Activated CD4-positive, CD25-positive, alpha-beta regulatory T cell treated with anti-CD3 and anti-CD28 coated beads, Interleukin-2, amount 50 U/mL, for 24 hours (primary cell): Measurements from ENCODE around the gene ITPR3.

Source experiments
- ATAC-seq, 2 donors: fragments of 150-1000 bp; cut with Tn5 transposase; one replicate each; pipeline ENCODE4 v1.10.0; 2021; ENCODE audit warnings: mild to moderate bottlenecking in 1 of 2, moderate library complexity in 1 of 2

Gene ITPR3

GRCh38 chr6:33722103-33722623 is 101.0 kb downstream of the ITPR3 start:
- ATAC-seq = no peak

DNA sequence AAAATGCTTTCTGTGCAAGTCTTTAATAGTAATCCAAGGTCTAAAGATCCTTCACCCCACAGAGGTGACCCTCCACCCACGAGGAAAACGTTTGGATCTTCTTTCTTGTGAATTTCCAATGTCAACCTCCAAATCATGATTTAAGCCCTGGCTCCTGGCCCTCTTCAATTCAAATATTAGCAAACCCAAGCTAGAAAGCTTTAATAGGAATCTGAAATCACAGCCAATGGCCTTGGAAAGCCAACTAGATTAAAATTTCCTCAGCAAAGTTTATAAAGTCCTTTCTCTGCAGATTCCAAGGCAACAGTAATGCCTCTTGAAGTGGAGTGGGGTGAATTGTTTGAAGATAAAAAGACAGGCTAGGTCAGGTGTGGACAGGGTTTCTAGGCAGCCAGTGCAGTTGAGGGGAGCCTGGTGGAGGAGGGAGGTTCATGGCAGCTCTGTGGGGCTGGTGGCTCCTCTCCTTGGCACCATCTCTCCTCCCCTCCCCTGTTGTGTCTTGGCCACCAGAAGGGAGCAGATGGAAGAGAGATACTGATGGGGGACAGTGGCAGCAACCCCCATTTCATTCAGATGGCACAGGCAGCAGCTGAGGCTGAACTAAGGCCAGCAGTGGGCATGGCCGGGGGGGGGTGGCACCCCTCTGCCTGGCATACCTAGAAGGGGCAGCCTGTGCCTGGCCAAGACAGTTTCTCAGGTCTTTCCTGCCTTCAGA is 102.4 kb downstream of the ITPR3 start:
- ATAC-seq = no peak

- no peak for ATAC-seq
Measured at GRCh38 chr6:33724102-33725023, 103.2 kb downstream of the ITPR3 start.

DNA sequence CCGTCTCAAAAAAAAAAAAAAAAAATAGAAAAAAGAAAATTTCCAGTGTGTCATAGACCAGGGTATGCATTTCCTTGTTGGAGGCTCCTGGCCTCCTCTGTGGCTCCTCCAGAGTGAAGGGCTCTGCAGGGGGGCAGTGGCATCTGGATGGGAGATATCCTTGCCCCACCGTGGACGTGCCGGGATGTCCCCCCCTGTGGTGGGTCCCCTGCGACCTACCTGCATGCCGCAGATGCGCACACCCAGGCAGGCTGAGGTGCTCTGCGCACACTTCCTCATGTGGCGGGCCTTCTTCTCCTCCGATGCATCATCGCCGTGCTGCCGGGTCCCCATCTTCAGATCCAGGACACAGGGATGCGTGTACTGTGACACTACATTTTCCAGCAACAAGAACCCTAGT is 104.1 kb downstream of the ITPR3 start:
- ATAC-seq = no peak

GRCh38 chr6:33725891-33726673 is 105.0 kb downstream of the ITPR3 start:
- no peak for ATAC-seq

GRCh38 chr6:33726696-33727095 is 105.6 kb downstream of the ITPR3 start:
- ATAC-seq = no peak

DNA sequence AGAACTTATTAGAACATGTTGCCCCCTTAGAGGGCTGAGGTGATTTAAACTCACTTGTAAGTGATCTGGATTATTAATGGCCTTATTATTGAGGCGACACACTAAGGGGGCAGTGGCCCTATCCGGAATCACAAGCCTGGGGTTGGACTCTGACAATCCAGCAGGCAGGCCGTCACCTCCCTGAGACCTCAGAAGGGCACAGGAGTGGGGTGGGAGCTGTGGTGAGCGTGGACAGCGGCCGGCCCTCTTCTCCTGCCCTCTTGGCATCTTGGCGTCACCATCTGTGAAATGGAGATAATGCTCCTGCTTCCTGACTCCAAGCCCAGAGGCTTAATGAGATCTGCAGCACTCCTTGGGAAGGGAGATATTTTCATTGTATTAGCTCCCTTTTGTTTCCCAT is 106.0 kb downstream of the ITPR3 start:
- no peak for ATAC-seq

GRCh38 chr6:33727932-33728331 is 106.8 kb downstream of the ITPR3 start:
- ATAC-seq = no peak

- ATAC-seq = no peak
Measured at GRCh38 chr6:33728438-33728837, 107.3 kb downstream of the ITPR3 start.

DNA sequence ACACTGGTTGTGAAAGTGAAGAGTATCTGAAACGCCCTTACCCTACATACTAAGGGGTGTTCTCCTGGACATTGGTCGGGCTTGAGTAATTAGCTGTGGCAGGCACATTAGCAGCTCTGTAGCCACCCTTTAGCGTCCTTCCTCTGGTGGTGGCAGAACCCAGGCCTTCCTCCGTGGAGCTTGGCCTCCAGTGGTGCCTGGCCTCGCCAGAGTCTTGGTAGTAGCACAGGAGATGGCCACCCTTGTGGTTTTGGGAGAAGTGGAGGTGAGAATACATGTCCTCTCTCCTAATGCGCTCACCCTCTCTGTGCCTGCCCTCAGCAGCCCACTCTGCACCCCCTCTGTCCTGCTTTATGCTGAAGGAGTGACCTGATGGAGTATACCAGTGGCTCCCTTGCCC is 107.9 kb downstream of the ITPR3 start:
- no peak for ATAC-seq

DNA sequence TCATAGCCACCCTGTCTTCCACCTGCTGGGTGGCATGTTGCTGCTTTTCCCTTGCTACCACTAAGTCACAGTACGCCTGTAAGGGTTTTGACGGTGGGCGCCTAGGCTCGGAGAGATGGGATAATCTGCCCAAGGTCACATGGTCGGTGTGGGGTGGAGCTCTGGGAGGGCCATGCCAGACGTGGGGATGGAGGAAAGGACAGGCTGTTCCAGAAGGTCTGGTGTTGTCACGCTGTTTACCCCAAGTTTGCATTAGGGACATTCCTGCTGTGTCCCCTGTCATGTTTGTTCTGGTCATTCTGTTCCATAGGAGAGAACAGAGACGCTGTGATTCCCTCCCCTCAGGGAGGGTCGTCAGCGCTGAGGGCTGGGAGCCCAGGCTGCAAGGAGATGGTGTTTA is 109.5 kb downstream of the ITPR3 start:
- no peak for ATAC-seq

DNA sequence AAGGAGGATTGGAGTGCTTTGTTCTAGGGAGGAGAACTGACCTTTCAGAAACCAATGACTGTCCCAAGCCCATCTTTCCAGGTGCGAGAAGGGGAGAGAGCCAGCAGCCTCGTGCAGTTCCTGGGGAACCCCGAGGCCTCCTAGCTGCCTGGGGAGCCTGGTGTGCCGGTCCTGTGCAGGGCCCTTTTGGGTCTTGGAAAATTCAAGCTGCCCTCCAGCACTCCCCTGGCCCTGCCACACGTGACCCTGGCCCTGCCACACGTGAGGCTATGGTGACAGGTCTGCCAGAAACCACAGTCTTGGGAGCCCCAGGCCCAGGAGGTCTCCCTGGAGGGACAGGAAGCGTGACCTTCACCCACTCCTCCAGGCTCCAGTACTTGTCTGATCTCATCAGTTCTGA is 109.9 kb downstream of the ITPR3 start:
- ATAC-seq = no peak

DNA sequence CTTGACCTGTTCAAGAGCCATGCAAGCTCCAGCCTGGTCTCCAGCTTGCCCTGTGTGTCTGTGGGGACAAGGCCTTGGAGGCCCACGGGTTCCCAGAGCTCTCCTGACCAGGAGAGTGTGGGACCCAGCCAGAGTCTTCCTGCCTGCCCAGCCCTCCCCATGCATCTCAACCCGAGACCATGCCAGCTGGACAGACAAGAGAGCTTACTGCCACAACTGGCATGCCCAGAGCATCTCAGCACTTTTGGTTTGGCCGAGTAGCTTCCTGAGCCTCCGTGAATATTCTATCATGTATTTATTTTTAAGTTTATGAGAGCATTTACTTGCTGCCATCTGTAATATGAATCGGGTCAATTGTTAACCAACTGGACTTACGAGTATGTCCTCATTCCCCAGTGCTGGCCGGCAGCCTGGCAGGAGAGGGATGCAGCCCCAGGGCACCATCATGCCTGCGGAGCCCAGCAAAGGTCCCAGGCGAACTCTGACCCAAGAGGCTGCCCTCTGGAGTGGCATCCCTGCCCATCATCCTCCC is 110.7 kb downstream of the ITPR3 start:
- no peak for ATAC-seq

DNA sequence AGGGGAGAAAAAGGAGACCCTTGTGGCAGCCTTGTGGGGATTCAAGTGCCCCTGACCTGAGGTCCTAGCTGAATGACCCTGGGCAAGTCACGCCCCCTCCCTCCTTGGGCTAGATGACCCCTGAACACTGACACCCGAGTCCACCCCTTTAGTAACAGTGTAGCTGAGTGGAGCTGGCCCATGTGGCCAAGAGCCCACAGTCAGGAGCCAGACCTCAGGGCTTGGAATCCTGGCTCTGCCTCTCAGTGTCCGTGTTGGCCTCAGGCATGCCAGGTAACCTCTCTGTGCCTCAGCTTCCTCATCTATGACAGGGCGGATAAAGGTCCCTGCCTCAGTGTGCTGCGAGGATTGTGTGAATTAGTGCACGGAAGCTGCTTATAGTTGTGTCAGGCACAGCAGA is 111.3 kb downstream of the ITPR3 start:
- no peak for ATAC-seq

- ATAC-seq = no peak
Measured at GRCh38 chr6:33732817-33733708, 111.9 kb downstream of the ITPR3 start.

GRCh38 chr6:33733709-33734007 is 112.5 kb downstream of the ITPR3 start:
- ATAC-seq = no peak

DNA sequence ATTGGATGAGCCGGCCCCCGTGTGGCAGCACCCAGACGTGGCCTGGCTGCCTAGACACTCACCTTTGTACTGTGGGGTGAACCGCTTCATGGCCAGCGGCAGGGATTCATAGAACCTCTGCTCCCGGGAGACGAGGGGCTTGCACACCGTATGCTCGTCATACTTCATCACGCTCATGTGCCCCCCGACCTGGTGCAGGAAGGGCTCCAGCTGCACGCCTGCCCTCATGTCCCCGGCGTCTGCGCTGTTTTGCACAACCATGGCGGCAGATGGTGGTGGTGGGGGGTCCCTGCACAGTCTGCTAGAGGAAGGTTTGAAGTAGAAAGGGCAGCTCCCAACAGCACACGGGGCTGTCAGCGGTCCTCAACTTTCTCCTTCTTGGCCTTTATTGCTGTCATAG is 114.1 kb downstream of the ITPR3 start:
- ATAC-seq = no peak

GRCh38 chr6:33737267-33738026 is 116.3 kb downstream of the ITPR3 start:
- no peak for ATAC-seq

DNA sequence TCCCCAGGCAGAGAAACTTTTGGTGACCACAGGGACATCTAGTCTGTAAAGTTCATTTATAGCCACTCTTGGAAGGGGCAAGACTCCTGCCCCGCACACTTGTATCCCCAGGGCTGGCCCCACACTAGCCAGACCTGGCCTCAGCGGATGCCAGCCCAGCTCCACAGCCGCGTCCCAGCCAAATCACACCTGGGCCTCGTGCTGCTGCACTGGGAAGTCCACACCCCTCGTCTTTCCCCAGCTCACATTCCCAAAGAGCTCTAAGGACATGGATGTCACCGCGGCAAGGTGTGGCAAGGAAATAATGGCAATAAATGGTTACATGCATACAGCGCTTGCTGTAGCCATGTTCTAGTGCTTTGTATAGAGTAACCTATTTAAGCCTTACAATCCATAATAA is 117.0 kb downstream of the ITPR3 start:
- no peak for ATAC-seq

- ATAC-seq = no peak
Measured at GRCh38 chr6:33738879-33739278, 117.8 kb downstream of the ITPR3 start.

- ATAC-seq = no peak
Measured at GRCh38 chr6:33739571-33739970, 118.4 kb downstream of the ITPR3 start.
